HuH-7 (cell line): ENCODE measurements around the gene DUSP28.

Experiments
- DNase-seq: peaks from one replicate; pipeline ENCODE4 v3.0.0; 2011; ENCODE audit warnings: low spot score

Gene DUSP28

GRCh38 chr2:240601061-240601830 is 41.1 kb downstream of the DUSP28 start:
- no peak for DNase-seq

- no peak for DNase-seq
Measured at GRCh38 chr2:240601831-240602160, 41.6 kb downstream of the DUSP28 start.

- DNase-seq: no peak
Measured at GRCh38 chr2:240602266-240603050, 42.3 kb downstream of the DUSP28 start.

- no peak for DNase-seq
Measured at GRCh38 chr2:240603081-240603835, 43.1 kb downstream of the DUSP28 start.

GRCh38 chr2:240603846-240604245 is 43.7 kb downstream of the DUSP28 start:
- no peak for DNase-seq

- DNase-seq: peak; percentile 100
Measured at GRCh38 chr2:240604291-240604938, 44.3 kb downstream of the DUSP28 start.

- DNase-seq: no peak
Measured at GRCh38 chr2:240604939-240605716, 45.0 kb downstream of the DUSP28 start.

- DNase-seq: no peak
Measured at GRCh38 chr2:240605867-240606743, 45.9 kb downstream of the DUSP28 start.

GRCh38 chr2:240611601-240612210 is 51.5 kb downstream of the DUSP28 start:
- no peak for DNase-seq
